ENCODE measurements around the gene CDS1. TPM values are rescaled to one million over a fixed set of nuclear protein-coding genes. Genes with fewer than 3 reads are reported as not detected.
"Not testable (repeated sequence)": the region's sequence is repeated elsewhere in the genome, so short reads cannot be mapped to it uniquely, and the experiment has no call there.

The CDS1 gene
- polyA plus RNA-seq, 12 donors = 0.21 to 25.2 (median 0.45) TPM; not detected in 1

GRCh38 chr4:84606645-84607044, 23.7 kb downstream of the CDS1 start:
- DNase-seq = no peak

GRCh38 chr4:84611531-84611930, 28.6 kb downstream of the CDS1 start:
- no peak for DNase-seq

- DNase-seq = no peak
Measured at GRCh38 chr4:84614891-84615290, 32.0 kb downstream of the CDS1 start.

GRCh38 chr4:84615355-84615754, 32.4 kb downstream of the CDS1 start:
- DNase-seq = no peak

- no peak for DNase-seq
Measured at GRCh38 chr4:84622959-84623358, 40.0 kb downstream of the CDS1 start.

GRCh38 chr4:84623661-84624060, 40.7 kb downstream of the CDS1 start:
- no peak for DNase-seq

- DNase-seq = no peak
Measured at GRCh38 chr4:84626673-84627072, 43.7 kb downstream of the CDS1 start.

- no peak for DNase-seq
Measured at GRCh38 chr4:84631573-84631972, 48.6 kb downstream of the CDS1 start.

- no peak for DNase-seq
Measured at GRCh38 chr4:84632092-84632491, 49.2 kb downstream of the CDS1 start.

GRCh38 chr4:84634961-84635360, 52.0 kb downstream of the CDS1 start:
- no peak for DNase-seq

- DNase-seq = no peak
Measured at GRCh38 chr4:84638092-84638491, 55.2 kb downstream of the CDS1 start.

- DNase-seq = no peak
Measured at GRCh38 chr4:84639145-84639544, 56.2 kb downstream of the CDS1 start.

GRCh38 chr4:84644087-84644486, 61.2 kb downstream of the CDS1 start:
- no peak for DNase-seq

- no peak for DNase-seq
Measured at GRCh38 chr4:84647312-84647884, 64.5 kb downstream of the CDS1 start.

- DNase-seq = no peak
Measured at GRCh38 chr4:84648178-84648577, 65.3 kb downstream of the CDS1 start.

GRCh38 chr4:84648863-84649647, 66.1 kb downstream of the CDS1 start:
- DNase-seq = no peak

GRCh38 chr4:84651499-84651898, 68.6 kb downstream of the CDS1 start:
- DNase-seq = no peak

GRCh38 chr4:84652478-84652877, 69.6 kb downstream of the CDS1 start:
- no peak for DNase-seq

- no peak for DNase-seq
Measured at GRCh38 chr4:84660606-84661005, 77.7 kb downstream of the CDS1 start.

- no peak for DNase-seq
Measured at GRCh38 chr4:84661191-84661939, 78.4 kb downstream of the CDS1 start.

- DNase-seq = not testable (repeated sequence)
Measured at GRCh38 chr4:84664767-84665166, 81.8 kb downstream of the CDS1 start.

- DNase-seq = no peak
Measured at GRCh38 chr4:84666439-84666838, 83.5 kb downstream of the CDS1 start.

- DNase-seq = no peak
Measured at GRCh38 chr4:84669201-84669600, 86.3 kb downstream of the CDS1 start.

Data from muscle of arm (tissue), 12 donors.